ENCODE measurements around the gene CCN2.

DNA sequence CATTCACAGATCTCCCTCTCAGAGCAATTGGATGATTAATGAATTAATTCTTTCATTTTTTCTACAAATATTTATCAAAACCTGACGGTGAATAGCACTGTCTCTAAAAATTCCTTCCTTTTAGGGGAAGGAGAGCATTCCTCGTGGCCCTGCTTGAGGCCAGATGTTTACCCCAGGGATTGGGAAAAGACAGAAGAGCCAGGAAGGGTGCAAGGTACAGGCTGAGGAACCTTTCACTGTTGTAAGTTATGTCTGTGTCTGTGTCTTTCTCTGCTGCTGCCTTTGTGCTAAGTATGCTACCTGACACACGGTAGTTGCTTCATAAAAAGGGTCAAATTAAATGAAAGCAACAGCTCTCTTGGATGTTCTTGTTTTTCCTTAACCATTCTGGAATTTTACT, 27.4 kb upstream of the CCN2 start:
- TF ChIP-seq ESRRA (IDR thresholded peaks at IDR 0.05; ENCODE audit: borderline replicate concordance, low read length), result no peak
- TF ChIP-seq, protein P1, sequence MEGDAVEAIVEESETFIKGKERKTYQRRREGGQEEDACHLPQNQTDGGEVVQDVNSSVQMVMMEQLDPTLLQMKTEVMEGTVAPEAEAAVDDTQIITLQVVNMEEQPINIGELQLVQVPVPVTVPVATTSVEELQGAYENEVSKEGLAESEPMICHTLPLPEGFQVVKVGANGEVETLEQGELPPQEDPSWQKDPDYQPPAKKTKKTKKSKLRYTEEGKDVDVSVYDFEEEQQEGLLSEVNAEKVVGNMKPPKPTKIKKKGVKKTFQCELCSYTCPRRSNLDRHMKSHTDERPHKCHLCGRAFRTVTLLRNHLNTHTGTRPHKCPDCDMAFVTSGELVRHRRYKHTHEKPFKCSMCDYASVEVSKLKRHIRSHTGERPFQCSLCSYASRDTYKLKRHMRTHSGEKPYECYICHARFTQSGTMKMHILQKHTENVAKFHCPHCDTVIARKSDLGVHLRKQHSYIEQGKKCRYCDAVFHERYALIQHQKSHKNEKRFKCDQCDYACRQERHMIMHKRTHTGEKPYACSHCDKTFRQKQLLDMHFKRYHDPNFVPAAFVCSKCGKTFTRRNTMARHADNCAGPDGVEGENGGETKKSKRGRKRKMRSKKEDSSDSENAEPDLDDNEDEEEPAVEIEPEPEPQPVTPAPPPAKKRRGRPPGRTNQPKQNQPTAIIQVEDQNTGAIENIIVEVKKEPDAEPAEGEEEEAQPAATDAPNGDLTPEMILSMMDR (IDR thresholded peaks at IDR 0.05), result no peak
- no peak for TF ChIP-seq POLR2A (IDR thresholded peaks at IDR 0.05; ENCODE audit: low read length)
- TF ChIP-seq NR3C1 (IDR thresholded peaks at IDR 0.05), result no peak
- no peak for TF ChIP-seq ZSCAN20 (CRISPR knock-in tag; IDR thresholded peaks at IDR 0.05)
- TF ChIP-seq, protein P2, sequence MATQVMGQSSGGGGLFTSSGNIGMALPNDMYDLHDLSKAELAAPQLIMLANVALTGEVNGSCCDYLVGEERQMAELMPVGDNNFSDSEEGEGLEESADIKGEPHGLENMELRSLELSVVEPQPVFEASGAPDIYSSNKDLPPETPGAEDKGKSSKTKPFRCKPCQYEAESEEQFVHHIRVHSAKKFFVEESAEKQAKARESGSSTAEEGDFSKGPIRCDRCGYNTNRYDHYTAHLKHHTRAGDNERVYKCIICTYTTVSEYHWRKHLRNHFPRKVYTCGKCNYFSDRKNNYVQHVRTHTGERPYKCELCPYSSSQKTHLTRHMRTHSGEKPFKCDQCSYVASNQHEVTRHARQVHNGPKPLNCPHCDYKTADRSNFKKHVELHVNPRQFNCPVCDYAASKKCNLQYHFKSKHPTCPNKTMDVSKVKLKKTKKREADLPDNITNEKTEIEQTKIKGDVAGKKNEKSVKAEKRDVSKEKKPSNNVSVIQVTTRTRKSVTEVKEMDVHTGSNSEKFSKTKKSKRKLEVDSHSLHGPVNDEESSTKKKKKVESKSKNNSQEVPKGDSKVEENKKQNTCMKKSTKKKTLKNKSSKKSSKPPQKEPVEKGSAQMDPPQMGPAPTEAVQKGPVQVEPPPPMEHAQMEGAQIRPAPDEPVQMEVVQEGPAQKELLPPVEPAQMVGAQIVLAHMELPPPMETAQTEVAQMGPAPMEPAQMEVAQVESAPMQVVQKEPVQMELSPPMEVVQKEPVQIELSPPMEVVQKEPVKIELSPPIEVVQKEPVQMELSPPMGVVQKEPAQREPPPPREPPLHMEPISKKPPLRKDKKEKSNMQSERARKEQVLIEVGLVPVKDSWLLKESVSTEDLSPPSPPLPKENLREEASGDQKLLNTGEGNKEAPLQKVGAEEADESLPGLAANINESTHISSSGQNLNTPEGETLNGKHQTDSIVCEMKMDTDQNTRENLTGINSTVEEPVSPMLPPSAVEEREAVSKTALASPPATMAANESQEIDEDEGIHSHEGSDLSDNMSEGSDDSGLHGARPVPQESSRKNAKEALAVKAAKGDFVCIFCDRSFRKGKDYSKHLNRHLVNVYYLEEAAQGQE (IDR thresholded peaks at IDR 0.05), result no peak
- TF ChIP-seq HOXB13 (CRISPR knock-in tag; IDR thresholded peaks at IDR 0.05; ENCODE audit: low read depth), result no peak

Data from A549 (cell line).